ENCODE data around the gene PFDN2. TPM values are rescaled to one million over a fixed set of nuclear protein-coding genes. Genes with fewer than 3 reads are reported as not detected.

PFDN2 gene
- total RNA-seq, 4 donors from 2014 or later = 26.2 to 40.8 (median 31.4) TPM

- TF ChIP-seq POLR2A (IDR thresholded peaks at IDR 0.05) = no peak
- no peak for TF ChIP-seq CTCF (IDR thresholded peaks at IDR 0.05)
- TF ChIP-seq POLR2AphosphoS5 (IDR thresholded peaks at IDR 0.05) = no peak
- TF ChIP-seq EP300 (IDR thresholded peaks at IDR 0.05) = no peak
- Histone ChIP-seq H3K4me1 (peaks cover 5 to 65% (median 25%) of the 10 kb centered on the region in 3 donors), H3K27ac (peak overlapping the region; percentile 76 to 98 (median 95)), H3K27me3 (no peaks in the 10 kb centered on the region), H3K4me3 (peak overlapping the region; percentile 55 to 76), H3K9me3 (no peaks in the 10 kb centered on the region), H3K36me3 (peaks cover 0 to 27% of the 10 kb centered on the region in 2 donors)
- ATAC-seq = peak; percentile 0
- 1 to 2% methylated on average over 13 to 18 of the region's 22 CpGs for WGBS, 2 donors (ENCODE audit: low coverage in 1 of 2)
Measured at GRCh38 chr1:161131523-161132409, 13.9 kb upstream of the PFDN2 start.

DNA sequence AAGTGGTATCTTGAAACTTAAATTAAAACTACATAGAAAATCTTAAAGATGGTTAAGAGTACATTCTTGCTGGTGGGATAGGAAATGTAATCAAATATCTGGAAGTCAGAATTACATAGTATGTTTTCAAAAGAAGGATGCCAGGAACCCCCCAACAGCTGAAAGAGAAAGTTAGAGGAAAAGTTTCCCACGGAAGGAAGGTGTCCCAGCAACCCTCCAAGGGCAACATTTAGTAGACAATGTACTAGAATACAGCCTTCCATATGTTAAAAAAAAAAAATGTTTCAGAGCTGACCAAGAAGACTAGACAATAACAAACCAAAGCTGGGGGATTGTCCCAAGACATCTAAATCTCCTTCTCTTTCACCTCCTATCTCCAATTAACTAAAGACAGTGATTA lies 12.4 kb upstream of the PFDN2 start:
- H3K36me3 ChIP-seq = peaks cover 0 to 41% of the 10 kb centered on the region in 2 donors
- TF ChIP-seq POLR2AphosphoS5 (IDR thresholded peaks at IDR 0.05) (no peak), EP300 (IDR thresholded peaks at IDR 0.05) (no peak), CTCF (IDR thresholded peaks at IDR 0.05) (no peak), POLR2A (IDR thresholded peaks at IDR 0.05) (no peak)
- peaks cover 5 to 70% (median 25%) of the 10 kb centered on the region in 3 donors for H3K4me1 ChIP-seq
- H3K27ac ChIP-seq = no peak overlapping the region
- no peaks in the 10 kb centered on the region for H3K9me3 ChIP-seq
- WGBS, 2 donors (ENCODE audit: low coverage in 1 of 2) = 38 to 44% methylated on average over 1 of the region's 1 CpG
- H3K4me3 ChIP-seq = no peak overlapping the region
- H3K27me3 ChIP-seq = no peaks in the 10 kb centered on the region
- ATAC-seq = no peak

DNA sequence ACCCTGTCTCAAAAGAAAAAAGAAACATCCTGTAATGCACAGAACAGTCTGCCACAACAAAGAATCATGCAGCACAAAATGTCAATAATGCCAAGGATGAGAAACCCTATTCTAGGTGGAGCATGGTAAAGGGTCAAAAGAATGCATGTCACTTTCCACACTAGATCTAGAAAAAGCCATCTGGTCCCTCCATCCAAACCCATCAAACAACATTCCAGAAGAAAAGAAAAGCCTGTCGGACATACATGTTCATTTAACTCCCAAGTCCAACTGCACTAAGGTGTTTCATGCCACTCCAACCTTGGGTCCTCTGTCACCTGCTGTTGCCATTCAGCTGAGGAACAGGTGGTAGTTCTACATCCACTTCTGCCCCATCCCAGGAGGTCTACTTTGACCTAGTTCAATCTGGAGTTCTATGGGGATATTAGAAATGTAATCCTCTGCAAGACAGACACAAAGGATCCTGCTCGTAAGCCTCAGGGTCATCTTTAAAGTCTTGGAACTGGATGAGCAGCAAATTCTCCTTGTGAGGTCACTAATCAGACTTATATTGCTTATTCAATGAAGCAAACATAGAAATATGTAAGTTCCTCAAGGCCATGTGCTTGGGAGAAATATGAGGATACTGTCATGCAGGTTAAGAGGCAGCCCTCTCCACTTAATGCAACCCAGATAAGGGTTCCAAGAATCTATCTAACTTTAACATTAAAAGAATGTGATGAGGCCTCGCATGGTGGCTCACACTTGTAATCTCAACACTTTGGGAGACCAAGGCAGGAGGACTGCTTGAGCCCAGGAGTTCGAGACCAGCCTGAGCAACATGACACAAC lies 11.0 kb upstream of the PFDN2 start:
- TF ChIP-seq EP300 (IDR thresholded peaks at IDR 0.05) (no peak), CTCF (IDR thresholded peaks at IDR 0.05) (no peak), POLR2A (IDR thresholded peaks at IDR 0.05) (no peak), POLR2AphosphoS5 (IDR thresholded peaks at IDR 0.05) (no peak)
- H3K36me3 ChIP-seq = peaks cover 0 to 56% of the 10 kb centered on the region in 2 donors
- H3K27ac ChIP-seq = no peak overlapping the region
- H3K27me3 ChIP-seq = no peaks in the 10 kb centered on the region
- H3K4me1 ChIP-seq = peaks cover 2 to 67% (median 20%) of the 10 kb centered on the region in 3 donors
- H3K9me3 ChIP-seq = no peaks in the 10 kb centered on the region
- WGBS, 2 donors (ENCODE audit: low coverage in 1 of 2) = 89 to 94% methylated on average over 2 of the region's 4 CpGs
- H3K4me3 ChIP-seq = no peak overlapping the region
- no peak for ATAC-seq

GRCh38 chr1:161127649-161128048 lies 9.8 kb upstream of the PFDN2 start:
- WGBS, 2 donors (ENCODE audit: low coverage in 1 of 2) = 94 to 100% methylated on average over 2 of the region's 2 CpGs
- Histone ChIP-seq H3K9me3 (no peaks in the 10 kb centered on the region), H3K36me3 (peaks cover 0 to 67% of the 10 kb centered on the region in 2 donors), H3K27me3 (no peaks in the 10 kb centered on the region), H3K4me1 (peaks cover 0 to 60% (median 16%) of the 10 kb centered on the region in 3 donors), H3K27ac (no peak overlapping the region), H3K4me3 (no peak overlapping the region)
- no peak for TF ChIP-seq CTCF (IDR thresholded peaks at IDR 0.05)
- no peak for TF ChIP-seq POLR2AphosphoS5 (IDR thresholded peaks at IDR 0.05)
- TF ChIP-seq POLR2A (IDR thresholded peaks at IDR 0.05) = no peak
- TF ChIP-seq EP300 (IDR thresholded peaks at IDR 0.05) = no peak
- no peak for ATAC-seq
